ENCODE data around the gene RBMS1.

DNA sequence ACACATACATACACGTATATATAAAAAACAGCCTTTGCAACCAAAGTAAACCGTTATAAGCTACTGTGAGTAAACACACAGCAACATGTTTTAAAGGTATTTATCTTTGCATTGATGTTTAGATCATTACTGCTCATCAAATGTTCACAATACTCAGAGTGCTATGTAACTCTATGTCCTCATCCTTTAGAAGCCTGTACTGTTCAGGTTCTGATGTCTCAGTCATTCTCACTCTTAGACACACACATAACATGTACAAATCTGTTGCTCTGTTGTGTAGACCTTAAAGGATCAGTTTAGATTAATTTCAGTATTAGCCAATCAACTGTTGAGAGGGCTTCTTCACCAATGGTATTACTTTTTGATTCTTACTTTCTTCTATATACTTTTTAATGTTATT is 153.9 kb downstream of the RBMS1 start:
- TF ChIP-seq, protein P1, sequence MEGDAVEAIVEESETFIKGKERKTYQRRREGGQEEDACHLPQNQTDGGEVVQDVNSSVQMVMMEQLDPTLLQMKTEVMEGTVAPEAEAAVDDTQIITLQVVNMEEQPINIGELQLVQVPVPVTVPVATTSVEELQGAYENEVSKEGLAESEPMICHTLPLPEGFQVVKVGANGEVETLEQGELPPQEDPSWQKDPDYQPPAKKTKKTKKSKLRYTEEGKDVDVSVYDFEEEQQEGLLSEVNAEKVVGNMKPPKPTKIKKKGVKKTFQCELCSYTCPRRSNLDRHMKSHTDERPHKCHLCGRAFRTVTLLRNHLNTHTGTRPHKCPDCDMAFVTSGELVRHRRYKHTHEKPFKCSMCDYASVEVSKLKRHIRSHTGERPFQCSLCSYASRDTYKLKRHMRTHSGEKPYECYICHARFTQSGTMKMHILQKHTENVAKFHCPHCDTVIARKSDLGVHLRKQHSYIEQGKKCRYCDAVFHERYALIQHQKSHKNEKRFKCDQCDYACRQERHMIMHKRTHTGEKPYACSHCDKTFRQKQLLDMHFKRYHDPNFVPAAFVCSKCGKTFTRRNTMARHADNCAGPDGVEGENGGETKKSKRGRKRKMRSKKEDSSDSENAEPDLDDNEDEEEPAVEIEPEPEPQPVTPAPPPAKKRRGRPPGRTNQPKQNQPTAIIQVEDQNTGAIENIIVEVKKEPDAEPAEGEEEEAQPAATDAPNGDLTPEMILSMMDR (IDR thresholded peaks at IDR 0.05) = no peak
- no peak for TF ChIP-seq POLR2A (IDR thresholded peaks at IDR 0.05)
